AG09309 (cell line): Measurements from ENCODE around the gene LIG4.
"Not testable (repeated sequence)": the region's sequence is repeated elsewhere in the genome, so short reads cannot be mapped to it uniquely, and the experiment has no call there.

ENCODE experiments used
- DNase-seq: peaks from one replicate; pipeline ENCODE4 v3.0.0-alpha.2; 2010; ENCODE audit warnings: low read depth
- H3K4me3 ChIP-seq: 2 replicates; pipeline ENCODE4 v1.5.1; 2011; ENCODE audit warnings: mild to moderate bottlenecking, low read depth, low read length, moderate library complexity; ENCODE audit not compliant: control insufficient read depth
- TF ChIP-seq, protein P1 (sequence below): IDR thresholded peaks from 2 replicates; pipeline ENCODE4 v1.5.1; 2011; ENCODE audit warnings: mild to moderate bottlenecking, low read depth, low read length, inconsistent platforms; ENCODE audit not compliant: insufficient read depth, control insufficient read depth; ENCODE audit errors: missing control alignments

LIG4 gene

DNA sequence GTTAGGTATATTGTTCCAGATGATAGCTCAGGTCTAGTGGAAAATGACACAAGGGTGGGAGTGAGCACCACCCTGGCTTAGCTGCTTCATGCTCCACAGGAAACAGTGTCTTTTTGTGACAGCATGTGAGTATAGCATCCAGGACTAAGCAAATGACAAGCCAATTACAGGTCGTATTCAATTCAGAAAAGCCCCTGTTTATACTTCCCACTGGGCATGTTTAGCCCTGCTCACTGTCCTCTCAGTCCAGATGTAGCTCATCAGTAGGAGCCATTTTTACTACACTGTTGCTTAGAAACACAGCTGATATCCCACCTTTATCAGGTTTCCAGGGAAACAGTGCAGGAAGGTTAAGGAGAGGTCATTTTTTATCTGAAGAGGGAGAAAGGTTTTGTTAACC lies 10.8 kb upstream of the LIG4 start:
- no peak overlapping the region for H3K4me3 ChIP-seq
- no peak for DNase-seq
- TF ChIP-seq, protein P1, sequence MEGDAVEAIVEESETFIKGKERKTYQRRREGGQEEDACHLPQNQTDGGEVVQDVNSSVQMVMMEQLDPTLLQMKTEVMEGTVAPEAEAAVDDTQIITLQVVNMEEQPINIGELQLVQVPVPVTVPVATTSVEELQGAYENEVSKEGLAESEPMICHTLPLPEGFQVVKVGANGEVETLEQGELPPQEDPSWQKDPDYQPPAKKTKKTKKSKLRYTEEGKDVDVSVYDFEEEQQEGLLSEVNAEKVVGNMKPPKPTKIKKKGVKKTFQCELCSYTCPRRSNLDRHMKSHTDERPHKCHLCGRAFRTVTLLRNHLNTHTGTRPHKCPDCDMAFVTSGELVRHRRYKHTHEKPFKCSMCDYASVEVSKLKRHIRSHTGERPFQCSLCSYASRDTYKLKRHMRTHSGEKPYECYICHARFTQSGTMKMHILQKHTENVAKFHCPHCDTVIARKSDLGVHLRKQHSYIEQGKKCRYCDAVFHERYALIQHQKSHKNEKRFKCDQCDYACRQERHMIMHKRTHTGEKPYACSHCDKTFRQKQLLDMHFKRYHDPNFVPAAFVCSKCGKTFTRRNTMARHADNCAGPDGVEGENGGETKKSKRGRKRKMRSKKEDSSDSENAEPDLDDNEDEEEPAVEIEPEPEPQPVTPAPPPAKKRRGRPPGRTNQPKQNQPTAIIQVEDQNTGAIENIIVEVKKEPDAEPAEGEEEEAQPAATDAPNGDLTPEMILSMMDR, result no peak

DNA sequence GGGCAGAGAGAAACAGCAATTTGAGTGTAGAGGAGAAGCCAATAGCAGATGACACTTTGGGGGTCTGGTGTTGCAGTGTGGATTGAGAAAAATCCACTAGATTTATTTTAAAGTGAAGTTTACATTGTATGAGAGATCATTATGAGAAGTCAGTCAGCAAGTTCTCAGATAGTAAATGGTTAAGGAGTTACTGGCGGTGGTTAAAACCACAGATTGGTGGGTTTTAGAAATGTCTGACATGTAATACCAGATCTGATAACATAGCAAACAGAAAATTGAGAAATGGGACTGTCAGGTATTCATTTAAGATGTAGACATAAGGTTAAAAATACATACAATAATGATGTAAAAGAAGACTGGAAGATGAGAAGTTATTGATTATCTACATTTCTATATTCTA lies 10.1 kb upstream of the LIG4 start:
- TF ChIP-seq, protein P1, result no peak
- H3K4me3 ChIP-seq, result no peak overlapping the region
- no peak for DNase-seq

DNA sequence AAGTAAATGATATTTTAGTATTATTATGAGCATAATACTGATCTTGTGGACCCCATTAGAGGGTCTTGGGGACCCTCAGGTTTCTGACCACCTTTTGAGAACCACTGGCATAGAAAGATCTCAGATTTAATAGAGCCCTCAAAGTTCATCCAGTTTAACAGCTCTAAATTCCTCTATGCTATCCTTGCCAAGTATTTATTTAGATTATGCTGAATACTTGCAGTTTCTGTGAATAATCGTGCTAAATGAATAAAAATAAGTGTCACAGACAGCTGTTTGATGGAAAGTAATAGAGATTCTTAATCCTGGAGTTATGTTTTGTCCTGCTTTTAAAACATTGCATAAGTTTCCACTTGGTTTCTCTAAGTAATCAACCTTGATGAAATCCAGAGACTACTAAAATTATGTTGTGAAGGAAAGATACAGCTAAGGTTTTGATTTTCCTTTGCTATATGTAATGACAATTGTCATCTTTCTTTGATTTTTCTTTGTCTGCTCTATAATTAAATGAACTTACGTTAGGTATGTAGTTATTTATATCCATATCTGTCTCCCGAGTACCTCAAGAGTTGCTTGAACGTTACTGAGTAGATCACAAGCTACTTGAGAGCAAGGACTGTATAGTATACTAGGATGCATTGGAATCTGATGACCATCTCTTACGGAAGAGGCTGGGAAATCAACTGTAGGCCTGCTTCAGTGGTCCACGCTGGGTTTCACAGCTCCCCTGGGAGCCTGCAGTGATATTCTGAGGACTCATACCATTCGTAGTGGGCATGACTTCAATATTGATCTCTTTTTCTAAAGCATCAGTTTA lies 8.6 kb upstream of the LIG4 start:
- TF ChIP-seq, protein P1, result no peak
- DNase-seq, result no peak
- no peak overlapping the region for H3K4me3 ChIP-seq

DNA sequence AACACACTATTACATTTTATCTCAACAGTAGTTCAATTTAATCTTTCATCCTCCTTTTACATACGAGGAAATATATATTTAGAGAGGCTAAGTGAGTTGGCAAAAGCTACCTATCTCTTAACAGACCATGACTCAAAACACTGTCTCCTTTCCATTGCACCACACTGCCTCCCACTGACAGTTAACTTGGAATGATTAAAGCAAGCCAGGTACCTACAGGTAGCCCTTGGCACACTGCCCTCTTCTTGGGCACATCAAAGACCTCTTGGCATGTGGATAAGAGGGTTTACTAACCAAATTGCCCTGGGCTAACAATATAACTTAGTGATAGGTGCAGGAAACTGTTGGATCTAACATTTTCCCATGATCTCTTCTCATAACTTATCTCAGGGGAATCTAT lies 4.7 kb upstream of the LIG4 start:
- no peak overlapping the region for H3K4me3 ChIP-seq
- DNase-seq, result no peak
- TF ChIP-seq, protein P1, result no peak

DNA sequence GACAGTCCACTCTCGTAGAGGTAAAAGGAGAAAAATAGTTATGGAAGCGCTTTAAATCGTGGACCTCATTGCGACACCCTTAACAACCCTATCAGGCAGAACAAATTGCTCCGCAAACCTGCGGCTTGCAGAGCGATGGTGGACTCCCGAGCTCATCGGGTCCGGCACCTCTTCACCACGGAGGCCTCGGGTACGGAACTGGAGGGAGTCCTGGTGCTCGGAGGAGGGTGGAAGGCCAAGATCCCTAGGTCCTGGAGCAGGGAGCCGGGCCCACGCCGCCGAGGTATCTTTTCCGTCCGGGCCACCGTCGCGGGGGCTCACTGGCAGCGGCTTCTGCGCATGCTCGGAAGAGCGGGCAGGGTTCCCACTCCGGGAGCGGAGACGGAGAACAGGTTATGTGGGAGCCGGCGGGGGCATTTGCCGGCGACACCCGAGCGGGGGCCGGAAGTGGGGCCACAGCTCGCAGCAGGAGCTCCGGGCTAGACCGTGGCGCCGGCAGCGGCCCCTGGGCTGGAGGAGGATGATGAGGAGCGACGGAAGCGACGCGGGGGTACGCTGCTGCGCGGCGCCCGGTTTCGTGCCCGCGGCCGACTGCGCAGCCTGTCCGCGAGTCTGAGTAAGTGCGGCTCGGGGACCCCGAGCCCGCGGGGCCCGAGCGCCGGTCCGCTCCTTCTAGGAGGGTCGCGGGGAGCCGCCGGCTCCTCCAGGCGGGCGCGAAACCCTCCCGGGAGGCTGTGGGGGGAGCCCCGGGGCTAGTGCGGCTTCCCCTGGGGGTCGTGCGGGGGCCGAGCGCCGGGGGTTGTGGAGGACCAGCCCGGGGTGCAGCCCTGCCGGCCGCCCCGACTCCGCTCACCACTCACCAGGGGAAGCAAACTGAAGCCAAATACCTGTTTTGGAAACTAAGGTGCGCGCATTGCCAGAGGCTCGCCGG lies 3.0 kb upstream of the LIG4 start, which contains the start of gene ABHD13:
Gene ABHD13 (plus strand): TSS at position 349 of the 931 bp plus-strand sequence. CDS start 10,827 bp downstream, outside the sequence.
- TF ChIP-seq, protein P1, result no peak
- H3K4me3 ChIP-seq, result peak within 1 kb of the TSS; percentile 79
- DNase-seq, result peak; percentile 37

DNA sequence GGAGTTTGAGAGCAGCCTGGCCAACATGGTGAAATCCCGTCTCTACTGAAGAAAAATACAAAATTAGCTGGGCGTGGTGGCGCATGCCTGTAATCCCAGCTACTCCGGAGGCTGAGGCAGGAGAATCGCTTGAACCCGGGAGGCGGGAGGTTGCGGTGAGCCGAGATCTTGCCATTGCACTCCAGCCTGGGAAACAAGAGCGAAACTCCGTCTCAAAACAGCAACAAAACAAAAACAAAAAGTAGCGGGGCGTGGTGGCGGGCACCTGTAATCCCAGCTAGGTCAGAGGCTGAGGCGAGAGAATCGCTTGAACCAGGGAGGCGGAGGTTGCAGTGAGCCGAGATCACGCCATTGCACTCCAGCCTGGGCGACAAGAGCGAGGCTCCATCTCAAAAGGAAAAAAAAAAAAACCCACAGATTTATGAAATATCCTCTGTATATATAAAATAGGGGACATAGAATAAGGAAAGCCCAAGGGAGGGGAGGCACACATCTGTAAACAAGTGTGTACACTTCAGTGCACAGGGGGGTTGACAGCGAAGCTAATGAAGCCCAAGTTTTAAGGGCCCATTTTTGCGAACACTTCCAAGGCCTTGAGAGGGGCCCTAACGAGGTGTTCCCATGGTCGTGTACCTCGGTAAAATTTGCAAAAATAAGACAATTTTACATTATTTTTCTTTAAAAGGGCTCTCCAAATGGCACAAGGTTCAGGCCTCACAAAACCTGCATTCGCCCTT lies 2.1 kb upstream of the LIG4 start:
- not testable (repeated sequence) for DNase-seq
- H3K4me3 ChIP-seq, result peak overlapping the region; percentile 79
